Small intestine (tissue), 7 donors: ENCODE results near the gene NAV2. TPM values are rescaled to one million over a fixed set of nuclear protein-coding genes. Genes with fewer than 3 reads are reported as not detected.

ENCODE experiments used
- DNase-seq, 2 donors: peaks; one replicate each; pipeline versions ENCODE4 v3.0.0 to v3.0.0-alpha.2; 2013
- FAIRE-seq: peaks from 2 replicates; lab custom pipeline; 2012; peaks lifted over from hg19 to GRCh38; lab: Jason Lieb, UNC
- H3K27ac ChIP-seq, 3 donors: one replicate each; pipeline ENCODE4 v1.5.1; 2013; ENCODE audit warnings: low read length in 2 of 3, mild to moderate bottlenecking in 2 of 3, control low read depth in 1 of 3, inconsistent platforms in 1 of 3, low read depth in 1 of 3, moderate library complexity in 1 of 3
- H3K27me3 ChIP-seq, 3 donors: one replicate each; pipeline ENCODE4 v1.6.1; 2013; ENCODE audit warnings: low read length in 3 of 3, inconsistent platforms in 1 of 3; ENCODE audit not compliant: control insufficient read depth in 3 of 3, insufficient read depth in 3 of 3
- H3K36me3 ChIP-seq, 3 donors: one replicate each; pipeline ENCODE4 v1.6.1; 2013; ENCODE audit warnings: low read length in 3 of 3, inconsistent platforms in 1 of 3, low read depth in 1 of 3, mild to moderate bottlenecking in 1 of 3, moderate library complexity in 1 of 3; ENCODE audit not compliant: control insufficient read depth in 3 of 3, insufficient read depth in 2 of 3
- H3K4me1 ChIP-seq, 3 donors: one replicate each; pipeline ENCODE4 v1.6.1; 2013; ENCODE audit warnings: low read length in 2 of 3, inconsistent platforms in 1 of 3, low read depth in 1 of 3, mild to moderate bottlenecking in 1 of 3, moderate library complexity in 1 of 3; ENCODE audit not compliant: control insufficient read depth in 3 of 3, insufficient read depth in 2 of 3
- H3K4me3 ChIP-seq, 3 donors: one replicate each; pipeline ENCODE4 v1.5.1; 2013; ENCODE audit warnings: low read length in 3 of 3, control low read depth in 1 of 3, inconsistent platforms in 1 of 3, low read depth in 1 of 3, mild to moderate bottlenecking in 1 of 3, moderate library complexity in 1 of 3
- H3K9me3 ChIP-seq, 2 donors: one replicate each; pipeline ENCODE4 v1.6.1; 2013; ENCODE audit warnings: low read depth in 1 of 2, low read length in 1 of 2; ENCODE audit not compliant: control insufficient read depth in 2 of 2, insufficient read depth in 1 of 2
- WGBS, 3 donors: extraction: QIAGEN DNeasy Blood & Tissue Kit; methylation state at CpG; one replicate each; pipeline ENCODE4 v1.1.7; 2013; 5-methylcytosine and 5-hydroxymethylcytosine counted together
- polyA plus RNA-seq, 4 donors: library from polyadenylated mRNA; stranded (reverse) in 3 of 4; unstranded in 1 of 4; fragments of 200-250 nt in 3 of 4; fragments of 120-200 nt in 1 of 4; gene quantifications; one replicate each; pipeline versions ENCODE4 v1.2.1 to v1.2.3, GENCODE V29; 2013
- donor health status: healthy with polysubstance abuse.
- donor health status: control.
- donor health status: control.
- donor health status: Bipolar disorder and iron deficiency.
- donor health status: healthy.

NAV2 gene
- polyA plus RNA-seq, 4 donors, result 1.6 to 6.5 (median 3.6) TPM

GRCh38 chr11:19938866-19939265 lies 226.2 kb downstream of the NAV2 start:
- H3K36me3 ChIP-seq, result peaks cover 0 to 7% (median 0%) of the 10 kb centered on the region in 3 donors
- WGBS, 3 donors, result 68 to 80% (median 72%) methylated on average over 4 of the region's 4 CpGs

GRCh38 chr11:19939415-19939929 lies 226.8 kb downstream of the NAV2 start:
- Histone ChIP-seq H3K4me3 (no peak overlapping the region), H3K9me3 (no peaks in the 10 kb centered on the region), H3K4me1 (no peaks in the 10 kb centered on the region), H3K36me3 (peaks cover 0 to 4% (median 0%) of the 10 kb centered on the region in 3 donors), H3K27me3 (no peaks in the 10 kb centered on the region), H3K27ac (no peak overlapping the region)
- FAIRE-seq, result no peak
- no peak for DNase-seq
- WGBS, 3 donors, result 81 to 90% (median 82%) methylated on average over 9 of the region's 9 CpGs

More at GRCh38 chr11:19938866-19939265, 226.2 kb downstream of the NAV2 start:
- Histone ChIP-seq H3K27me3 (no peaks in the 10 kb centered on the region), H3K27ac (no peak overlapping the region), H3K9me3 (no peaks in the 10 kb centered on the region), H3K4me3 (no peak overlapping the region), H3K4me1 (no peaks in the 10 kb centered on the region)
- DNase-seq, result no peak
- no peak for FAIRE-seq

- Histone ChIP-seq H3K27ac (no peak overlapping the region), H3K36me3 (peaks cover 0 to 4% (median 0%) of the 10 kb centered on the region in 3 donors), H3K27me3 (no peaks in the 10 kb centered on the region), H3K4me1 (no peaks in the 10 kb centered on the region), H3K9me3 (no peaks in the 10 kb centered on the region), H3K4me3 (no peak overlapping the region)
- DNase-seq (no peak), FAIRE-seq (no peak)
- WGBS, 3 donors, result 78 to 93% (median 89%) methylated on average over 6 of the region's 6 CpGs
Measured at GRCh38 chr11:19940831-19941230, 228.2 kb downstream of the NAV2 start.

GRCh38 chr11:19946681-19947080 lies 234.0 kb downstream of the NAV2 start:
- H3K27me3 ChIP-seq, result no peaks in the 10 kb centered on the region
- H3K9me3 ChIP-seq, result no peaks in the 10 kb centered on the region
- DNase-seq (no peak), FAIRE-seq (no peak)
- H3K4me1 ChIP-seq, result peaks cover 0 to 1% (median 0%) of the 10 kb centered on the region in 3 donors
- H3K36me3 ChIP-seq, result peaks cover 3 to 9% (median 7%) of the 10 kb centered on the region in 3 donors
- WGBS, 3 donors, result 76 to 86% (median 79%) methylated on average over 1 of the region's 1 CpG
- no peak overlapping the region for H3K4me3 ChIP-seq
- no peak overlapping the region for H3K27ac ChIP-seq

- DNase-seq, result no peak
- H3K9me3 ChIP-seq, result no peaks in the 10 kb centered on the region
- no peak overlapping the region for H3K4me3 ChIP-seq
- no peak for FAIRE-seq
- WGBS, 3 donors, result 71 to 78% (median 76%) methylated on average over 5 of the region's 5 CpGs
- H3K4me1 ChIP-seq, result peaks cover 0 to 8% (median 4%) of the 10 kb centered on the region in 3 donors
- H3K27me3 ChIP-seq, result no peaks in the 10 kb centered on the region
- H3K36me3 ChIP-seq, result peaks cover 3 to 9% (median 7%) of the 10 kb centered on the region in 3 donors
- no peak overlapping the region for H3K27ac ChIP-seq
Measured at GRCh38 chr11:19947537-19948114, 235.0 kb downstream of the NAV2 start.

- no peak overlapping the region for H3K4me3 ChIP-seq
- 86 to 93% (median 91%) methylated on average over 7 of the region's 7 CpGs for WGBS, 3 donors
- H3K4me1 ChIP-seq, result peaks cover 0 to 15% (median 4%) of the 10 kb centered on the region in 3 donors
- H3K36me3 ChIP-seq, result peaks cover 3 to 9% (median 7%) of the 10 kb centered on the region in 3 donors
- no peaks in the 10 kb centered on the region for H3K9me3 ChIP-seq
- H3K27ac ChIP-seq, result no peak overlapping the region
- DNase-seq (no peak), FAIRE-seq (no peak)
- no peaks in the 10 kb centered on the region for H3K27me3 ChIP-seq
Measured at GRCh38 chr11:19949606-19950005, 237.0 kb downstream of the NAV2 start.

- Histone ChIP-seq H3K4me1 (peaks cover 0 to 21% (median 4%) of the 10 kb centered on the region in 3 donors), H3K36me3 (peaks cover 2 to 9% (median 3%) of the 10 kb centered on the region in 3 donors), H3K27ac (peak overlapping the region in 1 of 3 donors; percentile 58), H3K9me3 (no peaks in the 10 kb centered on the region), H3K4me3 (no peak overlapping the region), H3K27me3 (no peaks in the 10 kb centered on the region)
- FAIRE-seq (no peak), DNase-seq (peak; percentile 70 to 78)
- 19 to 21% (median 20%) methylated on average over 6 of the region's 6 CpGs for WGBS, 3 donors
Measured at GRCh38 chr11:19951558-19952115, 239.0 kb downstream of the NAV2 start.

- Histone ChIP-seq H3K4me1 (peaks cover 0 to 21% (median 4%) of the 10 kb centered on the region in 3 donors), H3K27ac (peak overlapping the region in 1 of 3 donors; percentile 58), H3K9me3 (no peaks in the 10 kb centered on the region), H3K27me3 (no peaks in the 10 kb centered on the region), H3K4me3 (no peak overlapping the region), H3K36me3 (peaks cover 2 to 9% (median 3%) of the 10 kb centered on the region in 3 donors)
- 59 to 62% (median 60%) methylated on average over 3 of the region's 3 CpGs for WGBS, 3 donors
- FAIRE-seq (no peak), DNase-seq (peak in 1 of 2 donors; percentile 8)
Measured at GRCh38 chr11:19952116-19952605, 239.5 kb downstream of the NAV2 start.
